BJ (cell line): ENCODE measurements around the gene S100A6. TPM values are rescaled to one million over a fixed set of nuclear protein-coding genes. Genes with fewer than 3 reads are reported as not detected.
"Not testable (repeated sequence)": the region's sequence is repeated elsewhere in the genome, so short reads cannot be mapped to it uniquely, and the experiment has no call there.

Source experiments
- CTCF ChIA-PET: fragments of 350-600 bp; formaldehyde crosslinking; extraction: SDS; loops from one replicate; lab custom pipeline; 2021; ENCODE audit warnings: antibody characterized with exemption, inconsistent platforms; lab: Yijun Ruan, JAX
- POLR2A ChIA-PET: fragments of 300-600 bp; sonication (Branson Sonifier 250); formaldehyde crosslinking; extraction: SDS; loops from one replicate; lab custom pipeline; 2021; ENCODE audit warnings: antibody characterized with exemption; lab: Charles Lee
- DNase-seq: peaks from one replicate; pipeline ENCODE4 v3.0.0-alpha.2; 2011; ENCODE audit warnings: low read depth
- H3K27me3 ChIP-seq: 2 replicates; pipeline ENCODE4 v1.6.0; 2011; ENCODE audit warnings: low read length; ENCODE audit not compliant: control insufficient read depth, insufficient read depth
- H3K36me3 ChIP-seq: 2 replicates; pipeline ENCODE4 v1.5.1; 2011; ENCODE audit warnings: low read length; ENCODE audit not compliant: control insufficient read depth, insufficient read depth
- H3K4me3 ChIP-seq: 2 replicates; pipeline ENCODE4 v1.5.1; 2011; ENCODE audit warnings: low read depth, mild to moderate bottlenecking, control low read depth, low read length
- polyA plus RNA-seq: library from polyadenylated mRNA; depleted of rRNA; stranded (reverse); fragments of >200 nt; gene quantifications from 2 replicates; pipeline ENCODE4 v1.2.3, GENCODE V29; 2011
- TF ChIP-seq, protein P1 (sequence below): IDR thresholded peaks from 2 replicates; pipeline ENCODE4 v1.5.1; 2011; ENCODE audit warnings: low read depth, mild to moderate bottlenecking, control low read depth, inconsistent platforms, low read length, moderate library complexity; ENCODE audit not compliant: insufficient read depth

Gene S100A6
- polyA plus RNA-seq, 1 experiment: 1,308 TPM

DNA sequence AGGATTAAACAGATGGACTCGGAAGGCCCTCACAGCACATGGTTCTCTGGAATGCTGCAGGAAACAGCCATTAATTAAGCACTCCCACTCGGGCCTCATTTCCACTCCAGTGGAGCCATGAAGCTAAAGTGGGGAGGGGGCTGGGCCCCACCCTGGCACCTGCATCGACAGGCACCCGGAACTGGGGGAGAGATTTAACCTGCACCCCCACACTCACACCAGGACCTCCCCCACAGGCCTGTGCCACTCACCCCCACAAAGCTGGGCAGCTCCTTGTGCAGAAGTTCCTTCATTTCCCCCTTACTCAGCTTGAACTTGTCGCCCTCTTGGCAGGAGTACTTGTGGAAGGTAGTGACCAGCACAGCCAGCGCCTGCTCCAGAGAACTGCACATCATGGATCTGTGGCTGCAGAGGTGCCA is 27.7 kb upstream of the S100A6 start:
- TF ChIP-seq, protein P1, sequence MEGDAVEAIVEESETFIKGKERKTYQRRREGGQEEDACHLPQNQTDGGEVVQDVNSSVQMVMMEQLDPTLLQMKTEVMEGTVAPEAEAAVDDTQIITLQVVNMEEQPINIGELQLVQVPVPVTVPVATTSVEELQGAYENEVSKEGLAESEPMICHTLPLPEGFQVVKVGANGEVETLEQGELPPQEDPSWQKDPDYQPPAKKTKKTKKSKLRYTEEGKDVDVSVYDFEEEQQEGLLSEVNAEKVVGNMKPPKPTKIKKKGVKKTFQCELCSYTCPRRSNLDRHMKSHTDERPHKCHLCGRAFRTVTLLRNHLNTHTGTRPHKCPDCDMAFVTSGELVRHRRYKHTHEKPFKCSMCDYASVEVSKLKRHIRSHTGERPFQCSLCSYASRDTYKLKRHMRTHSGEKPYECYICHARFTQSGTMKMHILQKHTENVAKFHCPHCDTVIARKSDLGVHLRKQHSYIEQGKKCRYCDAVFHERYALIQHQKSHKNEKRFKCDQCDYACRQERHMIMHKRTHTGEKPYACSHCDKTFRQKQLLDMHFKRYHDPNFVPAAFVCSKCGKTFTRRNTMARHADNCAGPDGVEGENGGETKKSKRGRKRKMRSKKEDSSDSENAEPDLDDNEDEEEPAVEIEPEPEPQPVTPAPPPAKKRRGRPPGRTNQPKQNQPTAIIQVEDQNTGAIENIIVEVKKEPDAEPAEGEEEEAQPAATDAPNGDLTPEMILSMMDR: no peak
- POLR2A ChIA-PET: interaction anchor here (1.3 kb wide), 1 partner anchor 30 kb away, joined by 4 read pairs; no protein-coding TSS in a partner anchor
- no peak overlapping the region for H3K4me3 ChIP-seq
- no peaks in the 10 kb centered on the region for H3K27me3 ChIP-seq
- CTCF ChIA-PET: interaction anchor here (0.8 to 5.6 kb wide), 5 partner anchors 9 to 68 kb away, joined by 3 to 65 read pairs (median 9); partner anchors contain the start of gene S100A6
- DNase-seq: no peak
- no peaks in the 10 kb centered on the region for H3K36me3 ChIP-seq

DNA sequence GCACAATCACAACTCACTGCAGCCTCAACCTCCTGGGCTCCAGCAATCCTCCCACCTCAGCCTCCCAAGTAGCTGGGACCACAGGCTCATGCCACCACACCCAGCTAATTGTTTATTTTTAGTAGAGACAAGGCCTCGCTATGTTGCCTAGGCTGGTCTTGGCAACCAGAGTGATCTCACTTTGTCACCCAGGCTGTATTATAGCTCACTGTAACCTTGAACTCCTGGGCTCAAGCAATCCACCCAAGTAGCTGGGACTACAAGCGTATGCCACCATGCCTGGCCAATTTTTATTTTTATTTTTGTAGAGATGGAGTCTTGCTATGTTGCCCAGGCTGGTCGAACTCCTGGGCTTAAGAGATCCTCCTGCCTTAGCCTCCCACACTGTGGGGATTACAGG is 26.2 kb upstream of the S100A6 start:
- POLR2A ChIA-PET, H3K27me3 ChIP-seq, H3K36me3 ChIP-seq, H3K4me3 ChIP-seq, DNase-seq: not testable (repeated sequence)
- CTCF ChIA-PET: interaction anchor here (0.6 to 5.6 kb wide), 5 partner anchors 8 to 317 kb away, joined by 3 to 65 read pairs (median 6); partner anchors contain the start of gene S100A6

DNA sequence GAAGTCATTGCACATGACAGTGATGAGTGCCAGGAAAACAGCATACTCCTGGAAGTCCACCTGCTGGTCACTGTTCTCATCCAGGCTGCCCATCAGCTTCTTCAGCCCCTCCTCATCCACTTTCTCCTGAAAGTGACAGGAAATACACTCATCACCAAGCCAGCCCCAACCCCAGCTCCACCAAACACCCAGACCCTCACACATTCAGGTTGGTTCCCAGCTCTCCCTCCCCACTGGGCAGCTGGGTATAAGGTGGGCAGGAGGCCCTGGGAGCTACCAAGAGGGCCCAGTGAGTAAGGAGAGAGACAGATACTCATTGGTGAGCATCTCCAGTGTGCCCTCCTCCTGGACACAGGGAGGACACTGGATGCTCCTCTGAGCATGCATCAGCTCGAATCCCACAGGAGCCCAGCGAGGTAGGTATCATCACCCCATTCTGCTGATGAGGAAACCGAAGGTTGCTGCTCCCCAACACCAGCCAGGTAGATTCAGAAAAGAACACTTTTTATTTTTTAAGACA is 25.7 kb upstream of the S100A6 start:
- no peak for DNase-seq
- Histone ChIP-seq H3K4me3 (no peak overlapping the region), H3K36me3 (no peaks in the 10 kb centered on the region), H3K27me3 (no peaks in the 10 kb centered on the region)
- TF ChIP-seq, protein P1: no peak
- CTCF ChIA-PET: interaction anchor here (0.6 to 5.6 kb wide), 5 partner anchors 8 to 318 kb away, joined by 3 to 65 read pairs (median 6); partner anchors contain the start of gene S100A6
- POLR2A ChIA-PET: interaction anchor here (0.5 kb wide), 1 partner anchor 20 kb away, joined by 3 read pairs; no protein-coding TSS in a partner anchor

DNA sequence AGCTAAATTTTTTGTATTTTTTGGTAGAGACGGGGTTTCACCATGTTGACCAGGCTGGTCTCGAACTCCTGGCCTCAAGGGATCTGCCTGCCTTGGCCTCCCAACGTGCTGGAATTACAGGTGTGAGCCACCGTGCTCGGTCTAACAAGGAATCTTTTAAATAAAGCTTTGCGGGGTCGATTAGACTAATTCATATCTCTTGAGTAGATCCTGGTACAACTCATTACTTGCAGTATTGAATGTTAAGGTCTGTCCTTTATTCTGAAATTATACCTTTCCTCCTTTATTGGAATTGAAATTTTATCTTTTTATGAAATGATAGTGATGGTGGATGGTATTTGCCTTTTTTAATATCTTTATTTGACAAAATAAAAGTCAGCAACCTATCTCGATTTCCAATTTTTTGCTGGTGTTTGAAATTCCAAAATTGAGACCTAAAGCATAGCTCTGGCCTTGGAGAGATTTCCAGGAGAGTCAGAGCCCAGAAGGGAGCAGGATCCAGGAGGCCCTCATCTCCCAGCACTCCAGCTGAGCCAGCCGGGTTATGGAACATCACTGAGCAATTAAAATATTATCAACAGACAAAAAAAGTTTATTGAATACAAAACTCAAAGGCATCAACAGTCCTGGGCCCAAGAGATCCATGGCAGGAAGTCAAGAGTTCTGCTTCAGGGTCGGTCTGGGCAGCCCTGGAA is 25.1 kb upstream of the S100A6 start:
- H3K36me3 ChIP-seq: no peaks in the 10 kb centered on the region
- TF ChIP-seq, protein P1: no peak
- H3K4me3 ChIP-seq: no peak overlapping the region
- no peak for DNase-seq
- POLR2A ChIA-PET: interaction anchor here (0.5 kb wide), 1 partner anchor 19 kb away, joined by 3 read pairs; no protein-coding TSS in a partner anchor
- CTCF ChIA-PET: interaction anchor here (0.8 to 2.0 kb wide), 2 partner anchors 11 to 51 kb away, joined by 3 to 7 read pairs; no protein-coding TSS in a partner anchor
- no peaks in the 10 kb centered on the region for H3K27me3 ChIP-seq

DNA sequence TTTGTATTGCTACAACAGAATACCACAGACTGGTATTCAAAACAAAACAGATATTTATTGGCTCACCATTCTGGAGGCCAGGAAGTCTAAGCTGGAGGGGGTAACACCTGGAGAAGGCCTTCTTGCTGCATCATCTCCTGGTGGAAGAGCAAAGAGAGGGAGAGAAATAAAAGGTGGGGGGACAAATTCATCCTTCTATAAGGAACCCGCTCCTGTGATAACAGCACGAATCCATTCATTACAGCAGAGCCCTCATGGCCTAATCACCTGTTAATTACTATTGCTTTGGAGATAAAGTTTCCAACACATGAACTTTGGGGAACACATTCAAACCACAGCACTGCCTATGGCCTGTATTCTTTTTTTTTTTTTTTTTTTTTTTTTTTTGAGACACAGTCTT is 24.4 kb upstream of the S100A6 start:
- TF ChIP-seq, protein P1: no peak
- Histone ChIP-seq H3K36me3 (no peaks in the 10 kb centered on the region), H3K27me3 (no peaks in the 10 kb centered on the region), H3K4me3 (no peak overlapping the region)
- ChIA-PET POLR2A (no interaction called here), CTCF (interaction anchor here (0.8 kb wide), 1 partner anchor 27 kb away, joined by 3 read pairs; no protein-coding TSS in a partner anchor)
- no peak for DNase-seq
